HG03139 (cell line): ENCODE data around the gene PROC.

Experiments used
- ATAC-seq: cut with Tn5 transposase; IDR thresholded peaks from one replicate; pipeline ENCODE4 v1.9.1; 2021; ENCODE audit not compliant: unreplicated experiment

Gene PROC

DNA sequence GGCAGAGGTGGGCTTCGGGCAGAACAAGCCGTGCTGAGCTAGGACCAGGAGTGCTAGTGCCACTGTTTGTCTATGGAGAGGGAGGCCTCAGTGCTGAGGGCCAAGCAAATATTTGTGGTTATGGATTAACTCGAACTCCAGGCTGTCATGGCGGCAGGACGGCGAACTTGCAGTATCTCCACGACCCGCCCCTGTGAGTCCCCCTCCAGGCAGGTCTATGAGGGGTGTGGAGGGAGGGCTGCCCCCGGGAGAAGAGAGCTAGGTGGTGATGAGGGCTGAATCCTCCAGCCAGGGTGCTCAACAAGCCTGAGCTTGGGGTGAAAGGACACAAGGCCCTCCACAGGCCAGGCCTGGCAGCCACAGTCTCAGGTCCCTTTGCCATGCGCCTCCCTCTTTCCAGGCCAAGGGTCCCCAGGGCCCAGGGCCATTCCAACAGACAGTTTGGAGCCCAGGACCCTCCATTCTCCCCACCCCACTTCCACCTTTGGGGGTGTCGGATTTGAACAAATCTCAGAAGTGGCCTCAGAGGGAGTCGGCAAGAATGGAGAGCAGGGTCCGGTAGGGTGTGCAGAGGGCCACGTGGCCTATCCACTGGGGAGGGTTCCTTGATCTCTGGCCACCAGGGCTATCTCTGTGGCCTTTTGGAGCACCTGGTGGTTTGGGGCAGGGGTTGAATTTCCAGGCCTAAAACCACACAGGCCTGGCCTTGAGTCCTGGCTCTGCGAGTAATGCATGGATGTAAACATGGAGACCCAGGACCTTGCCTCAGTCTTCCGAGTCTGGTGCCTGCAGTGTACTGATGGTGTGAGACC, at the start of gene PROC:
Gene PROC, plus strand, starts transcription at position 128 of the 812 bp plus-strand sequence. CDS start 1,516 bp downstream, outside the sequence.
- ATAC-seq = no peak

DNA sequence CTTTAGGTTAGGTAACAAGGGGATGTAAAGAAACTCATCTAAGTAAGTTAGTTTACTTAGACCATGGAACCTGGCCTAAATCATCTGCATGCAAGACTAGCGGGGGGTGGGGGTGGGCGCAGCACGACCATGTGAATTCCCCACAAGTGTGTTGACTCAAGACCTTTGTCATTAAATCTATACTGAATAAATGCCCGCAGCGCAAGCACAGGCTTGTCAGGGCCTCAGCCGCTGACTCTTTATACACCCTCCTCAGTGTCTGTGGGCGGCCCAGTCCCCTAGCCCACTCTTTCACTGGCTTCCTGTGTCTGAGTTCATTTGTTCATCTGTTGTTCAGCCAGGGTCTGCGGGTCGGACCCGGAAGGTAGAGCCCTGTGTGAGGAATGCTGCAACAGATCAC, 48.2 kb upstream of the PROC start:
- ATAC-seq = no peak

DNA sequence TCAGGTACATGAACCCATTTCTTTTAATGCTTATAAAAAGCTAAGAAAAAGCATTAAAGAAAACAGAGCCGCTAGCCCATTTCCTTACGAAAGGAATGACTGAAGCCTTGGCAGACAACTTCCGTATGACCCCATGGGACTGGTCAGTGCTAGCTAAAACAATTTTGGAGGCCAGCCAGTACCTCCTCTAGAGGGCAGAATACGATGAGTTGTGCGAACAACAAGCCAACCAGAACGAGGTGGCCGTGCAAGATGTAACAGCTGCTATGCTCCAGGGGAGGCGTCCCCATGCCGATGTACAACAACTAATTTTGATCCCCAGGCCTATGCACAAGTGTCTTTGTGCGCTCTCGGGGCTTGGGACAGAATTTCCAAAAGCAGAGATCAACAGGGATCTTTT, 47.2 kb upstream of the PROC start:
- ATAC-seq = no peak

DNA sequence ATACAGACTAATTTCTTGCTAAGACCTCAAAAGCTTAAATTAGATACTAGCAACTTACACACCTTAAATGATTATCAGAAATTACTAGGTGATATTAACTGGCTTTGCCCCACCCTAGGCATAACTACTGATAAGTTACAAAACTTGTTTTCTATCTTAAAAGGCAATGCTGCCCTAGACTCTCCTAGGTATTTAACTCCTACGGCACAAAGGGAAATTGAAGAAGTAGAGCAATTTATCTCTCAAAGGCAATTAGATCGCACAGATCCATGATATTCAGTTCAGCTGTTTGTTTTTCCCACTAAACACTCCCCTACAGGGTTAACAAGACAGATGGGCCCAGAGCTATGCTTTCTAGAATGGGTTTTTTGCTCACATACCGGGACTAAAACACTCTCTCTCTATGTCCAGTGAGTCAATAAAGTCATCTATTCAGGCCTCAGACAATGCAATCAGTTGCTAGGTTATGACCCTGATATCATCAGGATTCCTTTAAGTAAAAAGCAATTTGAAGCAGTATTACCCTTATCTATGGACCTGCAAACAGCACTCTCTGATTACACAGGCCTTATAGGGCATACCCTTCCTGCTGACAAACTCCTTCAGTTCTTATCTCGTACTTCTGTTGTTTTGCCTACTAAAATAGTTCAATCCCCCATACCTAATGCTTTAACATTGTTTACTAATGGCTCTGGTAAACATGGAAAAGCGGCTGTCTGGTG, 44.7 kb upstream of the PROC start:
- no peak for ATAC-seq

DNA sequence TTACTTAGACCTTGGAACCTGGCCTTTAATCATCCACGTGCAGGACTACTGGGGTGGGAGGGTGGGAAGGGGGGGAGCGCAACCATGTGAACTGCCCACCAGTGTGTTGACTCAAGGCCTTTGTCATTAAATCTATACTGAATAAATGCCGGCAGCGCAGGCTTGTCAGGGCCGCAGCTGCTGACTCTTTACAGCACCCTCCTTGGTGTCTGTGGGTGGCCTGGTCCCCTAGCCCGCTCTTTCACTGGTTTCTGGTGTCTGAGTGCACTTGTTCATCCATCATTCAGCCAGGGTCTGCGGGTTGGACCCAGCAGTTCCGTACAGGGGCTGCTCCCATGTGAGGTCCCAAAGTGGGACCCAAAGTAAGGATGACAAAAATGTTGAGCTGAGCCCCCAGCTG, 42.0 kb upstream of the PROC start:
- no peak for ATAC-seq

DNA sequence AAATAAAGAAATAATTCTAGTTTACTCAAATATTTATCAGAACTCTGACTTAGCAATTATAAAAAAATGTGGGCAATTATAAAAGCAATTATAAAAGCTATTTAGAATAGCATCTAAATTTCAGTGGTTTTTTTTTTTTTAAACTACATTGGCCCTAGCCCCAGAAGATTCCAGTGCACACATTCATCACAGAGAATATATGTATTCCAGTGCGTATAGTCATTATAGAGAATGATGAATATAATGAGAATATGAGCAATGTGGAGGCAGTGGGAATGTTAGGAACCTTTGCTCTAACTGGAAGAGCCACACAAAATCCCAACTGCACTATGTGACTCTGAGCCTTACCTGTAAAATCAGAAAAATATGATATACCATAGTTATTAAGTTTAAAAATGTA, 41.0 kb upstream of the PROC start:
- ATAC-seq = no peak

DNA sequence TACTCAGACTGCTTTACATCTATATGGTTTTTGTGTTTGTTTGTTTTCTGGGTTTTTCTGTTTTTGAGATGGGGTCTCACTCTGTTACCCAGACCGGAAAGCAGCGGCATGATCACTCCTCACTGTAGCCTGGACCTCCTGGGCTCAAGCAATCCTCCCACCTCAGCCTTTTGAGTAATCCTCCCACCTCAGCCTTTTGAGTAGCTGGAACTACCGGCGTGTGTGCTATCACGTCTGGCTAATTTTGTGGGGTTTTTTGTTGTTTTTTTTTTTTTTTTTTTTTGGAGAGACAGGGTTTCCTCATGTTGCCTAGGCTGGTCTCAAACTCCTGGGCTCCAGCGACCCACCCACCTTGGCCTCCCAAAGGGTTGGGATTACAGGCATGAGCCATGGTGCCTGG, 39.5 kb upstream of the PROC start:
- no peak for ATAC-seq

DNA sequence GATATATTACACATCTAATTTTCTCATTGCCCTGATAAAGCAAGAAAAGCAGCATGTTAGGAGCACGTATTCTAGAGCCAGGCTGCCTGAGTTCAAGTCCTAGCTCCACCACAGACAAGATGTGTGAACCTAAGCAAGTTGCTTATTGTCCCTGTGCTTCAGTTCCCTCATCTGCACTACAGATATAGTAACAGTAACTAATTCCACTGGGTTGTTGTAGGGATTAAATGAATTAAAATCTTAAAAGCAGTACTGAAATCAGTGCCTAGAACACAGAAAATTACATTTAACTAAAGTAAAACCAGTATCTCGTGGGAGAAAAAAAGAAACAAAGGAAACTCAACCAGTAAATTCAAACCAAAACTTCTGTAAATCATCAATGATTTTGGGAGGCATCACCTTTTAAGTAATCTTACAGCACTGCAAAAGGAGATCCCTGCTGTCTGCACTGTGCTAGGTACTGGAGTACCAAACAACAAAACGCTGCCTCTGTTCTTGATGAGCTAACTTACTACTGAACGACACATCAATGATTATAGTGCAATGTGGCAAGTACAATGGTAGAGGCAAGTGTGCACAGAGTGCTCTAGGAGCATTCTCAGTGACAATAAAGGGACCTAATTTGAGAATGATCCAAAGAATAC, 38.4 kb upstream of the PROC start:
- ATAC-seq = no peak

DNA sequence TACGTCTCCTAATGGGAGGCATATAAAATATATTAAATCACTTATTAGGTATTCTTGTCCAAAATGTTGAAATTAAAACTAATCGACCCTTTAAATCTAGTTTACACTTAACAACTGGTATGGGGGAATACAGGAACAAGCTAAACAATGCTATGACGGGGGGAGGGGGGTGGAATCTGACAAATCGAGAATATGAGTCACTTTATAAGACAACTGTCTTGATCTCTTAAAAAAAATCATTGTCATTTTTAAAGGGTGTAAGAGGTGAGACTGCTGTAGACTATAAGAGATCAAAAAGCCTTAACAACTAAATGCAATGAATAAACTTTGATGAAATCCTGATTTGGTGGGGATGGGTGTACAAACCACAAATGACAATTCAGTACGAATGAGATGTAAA, 36.5 kb upstream of the PROC start:
- no peak for ATAC-seq

DNA sequence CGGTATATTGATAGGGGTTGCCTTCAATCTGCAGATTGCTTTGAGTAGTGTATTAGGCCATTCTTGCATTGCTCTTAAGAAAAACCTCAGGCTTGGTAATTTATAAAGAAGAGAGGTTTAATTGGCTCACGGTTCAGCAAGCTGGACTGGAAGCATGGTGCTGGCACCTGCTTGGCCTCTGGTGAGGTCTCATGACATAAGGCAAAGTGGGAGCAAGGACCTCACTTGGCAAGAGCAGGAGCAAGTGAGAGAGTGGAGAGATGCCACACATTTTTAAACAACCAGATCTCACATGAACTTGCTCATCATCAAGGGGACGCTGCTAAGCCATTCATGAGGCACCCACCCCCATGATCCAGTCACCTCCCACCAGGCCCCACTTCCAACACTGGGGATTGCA, 35.4 kb upstream of the PROC start:
- ATAC-seq = no peak

DNA sequence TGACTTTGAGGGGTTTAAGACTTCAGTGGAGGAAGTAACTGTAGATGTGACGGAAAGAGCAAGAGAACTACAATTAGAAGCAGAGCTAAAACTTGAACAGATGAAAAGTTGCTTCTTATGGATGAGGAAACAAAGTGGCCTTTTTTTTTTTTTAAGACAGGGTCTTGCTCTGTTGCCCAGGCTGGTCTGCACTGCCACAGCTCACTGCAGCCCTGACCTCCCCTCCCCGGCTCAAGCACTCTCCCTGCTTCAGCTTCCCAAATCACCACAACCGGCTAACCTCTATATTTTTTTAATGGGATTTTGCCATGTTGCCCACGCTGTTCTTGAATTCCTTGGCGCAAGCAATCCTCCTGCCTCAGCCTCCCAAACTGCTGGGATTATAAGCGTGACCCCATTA, 33.7 kb upstream of the PROC start:
- no peak for ATAC-seq

DNA sequence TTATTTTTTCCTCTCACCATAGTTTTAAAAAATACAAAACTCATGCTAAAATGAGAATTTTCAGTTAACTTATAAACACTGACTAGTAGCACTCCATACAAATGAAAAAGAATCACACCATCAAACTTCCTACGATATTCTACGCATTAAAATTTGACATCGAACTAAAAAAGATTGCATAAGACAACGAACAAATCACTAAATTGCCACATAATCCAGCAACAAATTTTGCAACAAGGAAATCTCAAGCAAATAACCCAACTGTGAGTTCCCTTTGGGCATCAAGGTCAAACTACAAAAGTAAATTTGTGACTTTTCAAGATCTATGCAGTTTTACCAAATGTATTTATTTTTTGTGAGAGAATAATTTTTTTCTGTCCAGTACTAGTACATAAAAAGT, 32.0 kb upstream of the PROC start:
- no peak for ATAC-seq

DNA sequence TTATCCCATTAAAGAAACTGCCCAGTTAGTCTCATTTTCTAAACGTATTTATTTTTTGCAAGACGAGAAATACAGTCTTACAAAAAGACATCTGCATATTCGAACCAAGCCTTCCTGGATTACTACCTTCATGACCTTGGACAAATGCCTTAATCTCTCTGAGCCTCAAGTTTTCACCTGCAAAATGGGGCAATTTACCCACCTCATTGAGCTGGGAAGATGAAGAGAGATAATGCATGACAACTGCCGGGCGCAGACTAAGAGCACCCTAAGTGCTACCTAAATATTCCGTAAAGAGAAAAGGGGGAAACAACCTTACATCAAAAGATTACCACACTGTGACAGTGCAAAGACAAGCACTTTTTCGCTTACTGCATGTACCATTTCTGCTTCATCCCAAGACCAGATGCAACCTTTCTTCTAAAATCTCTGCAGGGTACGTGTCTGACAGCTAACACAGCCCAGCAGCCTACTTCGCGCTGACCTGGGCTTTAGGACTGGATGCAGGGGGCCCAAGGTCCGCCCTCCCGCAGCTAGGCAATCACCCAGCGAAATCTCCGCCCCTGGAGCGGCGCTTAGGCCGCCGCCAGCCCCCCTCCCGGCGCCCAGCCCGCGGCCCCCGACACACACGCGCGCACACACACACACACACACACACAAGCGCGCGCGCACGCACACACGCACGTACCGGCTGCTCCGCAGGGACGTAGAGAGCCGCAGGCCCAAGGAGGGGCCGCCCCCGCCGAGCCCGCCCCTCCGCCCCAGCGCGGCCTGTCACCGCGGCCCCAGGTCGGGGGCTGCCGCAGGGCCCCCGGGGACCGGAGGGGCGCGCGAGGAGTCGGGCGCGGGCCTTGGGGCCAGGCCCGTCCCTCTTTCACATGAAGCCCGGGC, 31.2 kb upstream of the PROC start:
- ATAC-seq = peak; percentile 60

DNA sequence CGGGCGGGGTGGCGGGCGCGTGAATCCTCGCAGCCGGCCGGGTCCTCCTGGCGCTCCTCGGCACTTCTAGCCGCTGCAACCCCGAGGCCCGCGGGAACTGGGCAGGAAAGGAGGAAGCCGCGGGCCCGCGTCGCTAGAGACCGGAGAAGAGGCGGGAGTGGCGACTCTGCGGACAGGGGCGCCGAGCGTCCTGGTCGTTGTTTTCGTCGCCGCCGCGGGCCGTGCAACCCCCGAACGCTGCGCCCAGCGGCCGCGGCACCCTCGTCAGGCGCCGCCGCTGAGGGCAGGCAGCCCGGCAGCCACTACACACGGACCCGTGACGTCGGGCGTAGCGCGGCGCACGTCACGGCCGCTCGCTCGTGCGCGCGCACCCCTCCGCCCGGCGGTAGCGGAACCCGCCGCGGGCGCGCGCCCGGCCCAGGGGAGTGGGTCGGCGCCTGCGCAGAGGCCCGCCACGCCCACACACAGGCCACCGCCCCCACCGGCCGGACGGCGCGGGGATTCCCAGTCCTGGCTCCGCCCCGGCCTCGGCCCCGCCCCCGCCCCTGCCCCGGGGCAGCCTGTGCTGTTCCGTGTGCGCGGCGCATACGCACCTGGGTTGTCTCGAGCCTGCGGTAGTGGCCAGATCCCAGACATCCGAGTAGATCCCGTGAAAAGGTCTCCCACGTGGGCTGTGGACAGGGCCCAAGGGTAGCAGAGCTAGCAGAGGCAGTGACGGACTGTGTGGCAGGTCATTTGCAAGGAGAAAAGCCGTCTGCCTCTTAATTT, 30.4 kb upstream of the PROC start, which contains the start of gene MAP3K2:
Gene MAP3K2, minus strand, starts transcription at position 321 of the 768 bp plus-strand sequence. CDS start 44,846 bp downstream, outside the sequence.
- peak; percentile 59 for ATAC-seq

DNA sequence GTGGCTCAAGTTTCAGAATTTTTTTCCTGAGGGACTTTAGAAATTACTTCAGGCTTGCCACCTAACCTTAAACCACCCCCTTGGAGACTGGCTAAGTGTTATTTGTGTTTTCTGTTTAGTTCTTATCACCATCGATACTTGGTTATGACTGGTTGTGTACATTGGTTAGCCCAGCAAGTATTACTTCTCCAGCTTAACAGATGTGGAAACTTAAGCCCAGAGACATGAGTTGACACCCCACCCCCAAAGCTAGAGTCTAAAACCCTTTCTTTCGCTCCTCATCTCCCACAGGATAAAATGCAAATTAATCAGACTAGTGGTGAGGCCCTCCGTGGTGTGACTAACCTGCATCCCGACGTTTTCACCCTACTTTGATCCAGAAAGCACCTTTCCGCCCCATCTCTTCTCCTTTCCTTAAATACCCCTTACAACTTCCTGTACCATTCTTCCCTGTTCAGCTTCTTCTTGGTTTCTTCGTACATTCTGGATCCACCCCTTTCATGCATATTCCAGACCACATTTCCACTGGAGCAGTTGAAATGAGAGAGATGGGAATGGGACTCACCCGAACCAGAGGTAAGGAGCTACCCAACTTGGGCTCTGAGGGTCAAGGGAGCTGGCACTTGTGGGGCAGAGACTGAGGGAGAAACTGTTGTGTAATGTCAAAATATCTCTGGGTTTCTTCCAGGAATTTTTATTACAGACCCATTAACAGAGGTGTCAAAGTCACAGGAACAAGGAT, 29.6 kb upstream of the PROC start:
- ATAC-seq = peak; percentile 12

DNA sequence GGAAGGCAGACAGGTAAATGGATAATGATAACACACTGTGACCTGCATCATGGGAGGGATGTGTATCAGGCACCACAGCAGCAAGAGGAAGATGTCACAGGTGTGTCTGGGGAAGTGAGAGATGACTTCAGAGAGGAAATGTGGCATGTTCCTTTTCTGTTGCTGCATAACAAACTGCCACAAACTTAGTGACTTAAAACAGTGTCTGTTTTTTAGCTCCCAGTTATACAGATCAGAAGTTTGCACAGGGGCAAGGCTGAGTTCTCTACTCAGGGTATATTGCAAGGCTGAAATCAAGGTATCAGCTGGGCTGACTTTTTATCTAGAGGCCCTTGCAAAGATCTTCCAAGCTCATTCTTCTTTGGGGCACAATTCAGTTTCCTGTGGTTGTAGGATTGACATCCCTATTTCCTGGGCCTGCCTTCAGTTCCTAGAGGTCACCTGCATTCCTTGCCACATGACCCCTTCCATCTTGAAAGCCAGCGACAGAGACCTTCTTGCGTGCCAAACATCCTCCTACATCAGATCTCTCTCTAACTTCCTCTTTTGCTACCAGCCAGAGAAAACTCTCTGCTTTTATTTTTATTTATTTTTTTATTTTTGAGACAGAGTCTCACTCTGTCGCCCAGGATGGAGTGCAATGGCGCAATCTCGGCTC, 28.3 kb upstream of the PROC start:
- ATAC-seq = no peak

DNA sequence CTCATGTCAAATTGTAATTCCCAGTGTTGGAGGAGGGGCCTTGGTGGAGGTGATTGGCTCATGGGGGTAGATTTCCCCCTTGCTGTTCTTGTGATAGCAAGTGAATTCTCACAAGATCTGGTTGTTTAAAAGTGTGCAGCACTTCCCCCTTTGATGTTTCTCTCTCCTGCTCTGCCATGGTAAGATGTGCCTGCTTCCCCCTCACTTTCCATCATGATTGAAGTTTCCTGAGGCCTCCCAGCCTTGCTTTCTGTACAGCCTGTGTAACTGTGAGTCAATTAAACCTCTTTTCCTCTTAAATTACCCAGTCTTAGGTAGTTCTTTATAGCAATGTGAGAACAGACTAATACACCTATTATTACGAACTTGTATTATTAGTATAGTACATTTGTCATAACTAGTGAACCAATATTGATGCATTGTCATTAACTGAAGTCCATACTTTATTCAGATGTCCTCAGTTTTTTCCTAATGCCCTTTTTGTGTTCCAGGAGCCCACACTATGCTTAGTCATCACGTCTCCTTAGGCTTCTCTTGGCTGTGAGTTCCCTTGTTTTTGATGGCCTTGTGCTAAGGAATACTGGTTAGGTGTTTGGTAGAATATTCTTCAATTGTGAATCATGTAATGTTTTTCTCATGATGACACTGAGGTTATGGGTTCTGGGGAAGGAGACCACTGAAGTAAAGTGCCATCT, 25.9 kb upstream of the PROC start:
- ATAC-seq = no peak

DNA sequence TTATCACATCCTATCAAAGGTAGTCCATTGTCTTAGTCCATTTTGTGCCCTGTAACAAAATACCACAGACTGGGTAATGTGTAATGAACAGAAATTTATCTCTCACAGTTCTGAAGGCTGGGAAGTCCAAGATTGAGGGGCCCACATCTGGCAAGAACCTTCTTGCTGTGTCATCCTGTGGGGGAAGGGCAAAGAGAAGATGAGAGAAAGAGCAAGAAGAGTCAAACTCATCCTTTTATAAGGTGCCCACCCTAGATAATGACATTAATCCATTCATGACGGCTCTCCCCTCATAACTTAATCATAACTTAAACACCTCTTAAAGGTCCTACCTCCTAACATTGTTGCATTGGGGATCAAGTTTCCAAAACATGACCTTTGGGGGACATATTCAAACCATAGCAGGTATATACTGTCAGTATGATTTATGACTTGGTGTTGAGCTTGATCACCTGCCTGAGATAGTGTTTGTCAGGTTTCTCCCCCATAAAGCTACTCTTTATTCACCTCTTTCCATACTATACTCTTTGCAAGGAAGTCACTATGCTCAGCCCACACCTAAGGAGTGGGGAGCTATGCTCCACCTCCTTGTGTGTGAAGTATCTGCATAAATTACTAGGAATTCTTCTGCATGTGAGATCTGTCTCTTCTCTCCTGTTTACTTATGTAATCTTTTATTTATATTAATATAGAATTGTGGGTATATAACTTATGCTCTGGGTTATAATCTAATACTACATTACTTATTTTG, 25.2 kb upstream of the PROC start:
- ATAC-seq = no peak
